LHCN-M2 (cell line): ENCODE results near the gene CD200R1L. TPM values are rescaled to one million over a fixed set of nuclear protein-coding genes. Genes with fewer than 3 reads are reported as not detected.

Experiments
- DNase-seq: peaks from one replicate; pipeline ENCODE4 v3.0.0-alpha.2; 2012; ENCODE audit warnings: low read depth
- total RNA-seq: library from RNA; depleted of rRNA; stranded (reverse); fragments of >200 nt; gene quantifications from 2 replicates; pipeline ENCODE4 v1.2.3, GENCODE V29; 2014

CD200R1L gene
- total RNA-seq, 1 experiment from 2014 or later, result not detected

GRCh38 chr3:112791736-112792135 is 54.9 kb downstream of the CD200R1L start:
- no peak for DNase-seq

GRCh38 chr3:112789787-112790186 is 56.9 kb downstream of the CD200R1L start:
- no peak for DNase-seq

- DNase-seq, result no peak
These were observed 59.6 kb downstream of the CD200R1L start for GRCh38 chr3:112786881-112787579.

GRCh38 chr3:112786002-112786590 is 60.6 kb downstream of the CD200R1L start:
- peak; percentile 76 for DNase-seq

GRCh38 chr3:112785321-112786001 is 61.2 kb downstream of the CD200R1L start:
- DNase-seq, result no peak

- no peak for DNase-seq
These were observed 64.2 kb downstream of the CD200R1L start for GRCh38 chr3:112782491-112782890.

- no peak for DNase-seq
These were observed 65.1 kb downstream of the CD200R1L start for GRCh38 chr3:112781599-112781998.

GRCh38 chr3:112779558-112780480 is 66.8 kb downstream of the CD200R1L start:
- DNase-seq, result no peak

- DNase-seq, result no peak
These were observed 67.7 kb downstream of the CD200R1L start for GRCh38 chr3:112779011-112779410.

- DNase-seq, result peak; percentile 78
These were observed 68.2 kb downstream of the CD200R1L start for GRCh38 chr3:112778353-112778948.

GRCh38 chr3:112777811-112778210 is 68.9 kb downstream of the CD200R1L start:
- DNase-seq, result no peak

GRCh38 chr3:112776836-112777235 is 69.8 kb downstream of the CD200R1L start:
- peak; percentile 61 for DNase-seq

GRCh38 chr3:112776000-112776399 is 70.7 kb downstream of the CD200R1L start:
- DNase-seq, result no peak

GRCh38 chr3:112775011-112775742 is 71.5 kb downstream of the CD200R1L start:
- DNase-seq, result no peak

GRCh38 chr3:112774293-112774926 is 72.3 kb downstream of the CD200R1L start:
- DNase-seq, result peak; percentile 59

GRCh38 chr3:112773864-112774263 is 72.8 kb downstream of the CD200R1L start:
- DNase-seq, result no peak

GRCh38 chr3:112770951-112771350 is 75.7 kb downstream of the CD200R1L start:
- no peak for DNase-seq

- peak; percentile 67 for DNase-seq
These were observed 76.5 kb downstream of the CD200R1L start for GRCh38 chr3:112770032-112770626.

GRCh38 chr3:112769286-112769978 is 77.2 kb downstream of the CD200R1L start:
- no peak for DNase-seq
